Measurements from ENCODE around the gene PPIE. TPM values are rescaled to one million over a fixed set of nuclear protein-coding genes. Genes with fewer than 3 reads are reported as not detected.

The PPIE gene
- total RNA-seq, 1 experiment from 2014 or later = 36.3 TPM

- no peak overlapping the region for H3K9ac ChIP-seq (ENCODE audit: extremely low read depth, insufficient read length, low read length)
- no peaks in the 10 kb centered on the region for H3K9me3 ChIP-seq (ENCODE audit: control insufficient read depth, low read depth, low read length)
- no peak overlapping the region for H4K91ac ChIP-seq (ENCODE audit: insufficient read length, low read depth, low read length)
- H3T11ph ChIP-seq (ENCODE audit: low read length) = no peak overlapping the region
- DNase-seq = peak; percentile 82
- H3K56ac ChIP-seq (ENCODE audit: insufficient read length, low read depth, low read length) = no peak overlapping the region
- H3K27me3 Mint-ChIP-seq (ENCODE audit: low read depth) = peaks cover 50% of the 10 kb centered on the region
- TF ChIP-seq, protein P1, sequence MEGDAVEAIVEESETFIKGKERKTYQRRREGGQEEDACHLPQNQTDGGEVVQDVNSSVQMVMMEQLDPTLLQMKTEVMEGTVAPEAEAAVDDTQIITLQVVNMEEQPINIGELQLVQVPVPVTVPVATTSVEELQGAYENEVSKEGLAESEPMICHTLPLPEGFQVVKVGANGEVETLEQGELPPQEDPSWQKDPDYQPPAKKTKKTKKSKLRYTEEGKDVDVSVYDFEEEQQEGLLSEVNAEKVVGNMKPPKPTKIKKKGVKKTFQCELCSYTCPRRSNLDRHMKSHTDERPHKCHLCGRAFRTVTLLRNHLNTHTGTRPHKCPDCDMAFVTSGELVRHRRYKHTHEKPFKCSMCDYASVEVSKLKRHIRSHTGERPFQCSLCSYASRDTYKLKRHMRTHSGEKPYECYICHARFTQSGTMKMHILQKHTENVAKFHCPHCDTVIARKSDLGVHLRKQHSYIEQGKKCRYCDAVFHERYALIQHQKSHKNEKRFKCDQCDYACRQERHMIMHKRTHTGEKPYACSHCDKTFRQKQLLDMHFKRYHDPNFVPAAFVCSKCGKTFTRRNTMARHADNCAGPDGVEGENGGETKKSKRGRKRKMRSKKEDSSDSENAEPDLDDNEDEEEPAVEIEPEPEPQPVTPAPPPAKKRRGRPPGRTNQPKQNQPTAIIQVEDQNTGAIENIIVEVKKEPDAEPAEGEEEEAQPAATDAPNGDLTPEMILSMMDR (conservative IDR thresholded peaks at IDR 0.05) = peak; percentile 84
- peaks cover 7 to 11% of the 10 kb centered on the region in 2 experiments for H3K4me1 Mint-ChIP-seq
- H3K14ac ChIP-seq (ENCODE audit: insufficient read depth, low read length) = no peak overlapping the region
- H3K36me3 Mint-ChIP-seq (ENCODE audit: insufficient read depth in 1 of 3, low read depth in 3 of 3) = no peaks in the 10 kb centered on the region
- H2BK12ac ChIP-seq (ENCODE audit: insufficient read length, low read depth, low read length) = no peak overlapping the region
- no peak overlapping the region for H3K18ac ChIP-seq (ENCODE audit: insufficient read length, low read depth, low read length)
- WGBS (ENCODE audit: extremely low coverage, insufficient read length, low lambda C conversion rate) = no CpG with 5 or more reads among the region's 8 CpGs
- no peak overlapping the region for H2AFZ ChIP-seq (ENCODE audit: low read length)
- no peak overlapping the region for H3K27ac ChIP-seq (ENCODE audit: insufficient read length, low read depth, low read length)
- no peaks in the 10 kb centered on the region for H3K79me2 ChIP-seq (ENCODE audit: insufficient read depth, low read length)
- H3K9me3 Mint-ChIP-seq = peaks cover 2 to 3% of the 10 kb centered on the region in 2 experiments; a peak in 2 of 5 replicates
- H4K8ac ChIP-seq (replicated peaks; ENCODE audit: insufficient read length, low read depth, low read length) = no peak overlapping the region
- no peak overlapping the region for H3K27ac Mint-ChIP-seq
- H2BK120ac ChIP-seq (ENCODE audit: low read depth, low read length, poor library complexity, severe bottlenecking) = no peak overlapping the region
- no peaks in the 10 kb centered on the region for H3K27me3 ChIP-seq (ENCODE audit: insufficient read depth, low read length)
- no peak overlapping the region for H2BK15ac ChIP-seq (ENCODE audit: low read depth, low read length)
- no peak overlapping the region for H4K5ac ChIP-seq (ENCODE audit: insufficient read length, low read depth, low read length)
- H3K4me2 ChIP-seq (ENCODE audit: insufficient read depth, insufficient read length, low read length) = no peak overlapping the region
- H3K4ac ChIP-seq (ENCODE audit: low read depth, low read length) = no peak overlapping the region
- H2BK20ac ChIP-seq (ENCODE audit: low read depth, low read length, poor library complexity, severe bottlenecking) = no peak overlapping the region
- no peaks in the 10 kb centered on the region for H3K79me1 ChIP-seq (ENCODE audit: insufficient read depth, low read depth, low read length, poor library complexity, severe bottlenecking)
- no peak overlapping the region for H3K23ac ChIP-seq (ENCODE audit: insufficient read length, low read depth, low read length)
- H2AK5ac ChIP-seq (ENCODE audit: insufficient read length, low read length) = no peak overlapping the region
- no peak overlapping the region for H2BK5ac ChIP-seq (ENCODE audit: insufficient read length, low read length)
- no peaks in the 10 kb centered on the region for H3K23me2 ChIP-seq (ENCODE audit: insufficient read length, low read depth, low read length, poor library complexity, severe bottlenecking)
- no peaks in the 10 kb centered on the region for H4K20me1 ChIP-seq (ENCODE audit: control insufficient read depth, insufficient read depth, insufficient read length)
- H3K4me3 Mint-ChIP-seq = no peak overlapping the region; a peak in 1 of 5 replicates
- H3K4me1 ChIP-seq (ENCODE audit: insufficient read depth, low read length) = no peaks in the 10 kb centered on the region; the same call in 1 of the 2 replicates
Observed at GRCh38 chr1:39799770-39800470, 61.2 kb downstream of the PPIE start.
